ENCODE measurements around the gene SIRT3.

The SIRT3 gene

DNA sequence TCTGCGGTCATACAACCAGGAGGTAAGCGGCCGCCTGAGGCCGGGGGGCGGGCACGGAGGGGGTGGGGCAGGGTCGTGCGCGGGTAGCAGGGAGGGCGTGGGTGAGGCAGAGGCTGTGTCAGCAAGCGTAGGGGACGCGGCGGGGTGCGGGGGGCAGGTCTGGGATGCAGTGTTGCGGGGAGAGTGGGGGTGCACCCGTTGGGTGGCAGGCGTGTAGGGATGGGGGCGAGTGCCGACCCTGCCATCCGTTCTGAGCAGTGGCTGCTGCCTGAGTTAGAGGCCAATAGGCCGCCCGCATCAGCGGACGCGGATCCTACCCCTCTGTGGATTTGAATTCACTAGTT, 27.3 kb downstream of the SIRT3 start:
- CTCF ChIA-PET, result interaction anchor here (0.6 to 1.9 kb wide), 4 partner anchors 20 to 49 kb away, joined by 4 to 9 read pairs (median 6); no protein-coding TSS in a partner anchor
- no peaks in the 10 kb centered on the region for H3K4me1 ChIP-seq (ENCODE audit: control insufficient read depth, insufficient read depth, low read length)
- peak overlapping the region; percentile 4; the same call in 1 of the 2 replicates for H3K27ac ChIP-seq (ENCODE audit: extremely low read depth, low read depth, low read length)
- peak overlapping the region; percentile 83 for H3K4me3 ChIP-seq (ENCODE audit: low read depth, low read length)
- H3K36me3 ChIP-seq (ENCODE audit: control insufficient read depth in 2 of 2, insufficient read depth in 1 of 2, low read length in 2 of 2), result peaks cover 0 to 70% of the 10 kb centered on the region in 2 experiments; a peak in 1 of 3 replicates
- no peaks in the 10 kb centered on the region for H3K9me3 ChIP-seq (ENCODE audit: control insufficient read depth, insufficient read depth, low read depth, low read length)
- POLR2A ChIA-PET, result interaction anchor here (0.7 to 2.5 kb wide), 5 partner anchors 8 to 320 kb away, joined by 3 to 12 read pairs (median 4); no protein-coding TSS in a partner anchor
- TF ChIP-seq KLF16 (tag by site-specific recombination; IDR thresholded peaks at IDR 0.05) (no peak), ZNF426 (tag by site-specific recombination; IDR thresholded peaks at IDR 0.05) (no peak), TCF7L2 (IDR thresholded peaks at IDR 0.05; ENCODE audit: borderline replicate concordance, low read depth, low read length) (no peak), SALL2 (tag by site-specific recombination; IDR thresholded peaks at IDR 0.05; ENCODE audit: borderline replicate concordance) (no peak), ZNF223 (tag by site-specific recombination; IDR thresholded peaks at IDR 0.05) (no peak), ZNF747 (tag by site-specific recombination; IDR thresholded peaks at IDR 0.05) (no peak), ZNF366 (tag by site-specific recombination; conservative IDR thresholded peaks at IDR 0.05) (no peak), ZNF211 (tag by site-specific recombination; IDR thresholded peaks at IDR 0.05; ENCODE audit: low read depth) (no peak), ZNF518A (tag by site-specific recombination; conservative IDR thresholded peaks at IDR 0.05; ENCODE audit: low read depth) (no peak), ZNF433 (tag by site-specific recombination; IDR thresholded peaks at IDR 0.05; ENCODE audit: low read depth) (no peak), EGR2 (tag by site-specific recombination; IDR thresholded peaks at IDR 0.05; ENCODE audit: low read depth) (peak; percentile 61; the same call in 1 of the 2 replicates), ZNF837 (tag by site-specific recombination; IDR thresholded peaks at IDR 0.05) (no peak), KLF9 (tag by site-specific recombination; IDR thresholded peaks at IDR 0.05; ENCODE audit: low read depth) (peak; percentile 53; the same call in 1 of the 2 replicates), SP7 (tag by site-specific recombination; IDR thresholded peaks at IDR 0.05) (no peak), ZNF776 (tag by site-specific recombination; IDR thresholded peaks at IDR 0.05; ENCODE audit: borderline replicate concordance) (no peak), ZBTB20 (tag by site-specific recombination; IDR thresholded peaks at IDR 0.05) (no peak), ZNF701 (tag by site-specific recombination; IDR thresholded peaks at IDR 0.05) (no peak), ZBTB26 (tag by site-specific recombination; optimal IDR thresholded peaks at IDR 0.05) (peak; percentile 6), ZFHX2 (tag by site-specific recombination; conservative IDR thresholded peaks at IDR 0.05) (peak; percentile 78), KLF7 (tag by site-specific recombination; IDR thresholded peaks at IDR 0.05; ENCODE audit: borderline replicate concordance) (no peak), PBX3 (CRISPR knock-in tag; IDR thresholded peaks at IDR 0.05) (no peak), ZNF664 (tag by site-specific recombination; IDR thresholded peaks at IDR 0.05) (no peak)
- TF ChIP-seq, protein P1, sequence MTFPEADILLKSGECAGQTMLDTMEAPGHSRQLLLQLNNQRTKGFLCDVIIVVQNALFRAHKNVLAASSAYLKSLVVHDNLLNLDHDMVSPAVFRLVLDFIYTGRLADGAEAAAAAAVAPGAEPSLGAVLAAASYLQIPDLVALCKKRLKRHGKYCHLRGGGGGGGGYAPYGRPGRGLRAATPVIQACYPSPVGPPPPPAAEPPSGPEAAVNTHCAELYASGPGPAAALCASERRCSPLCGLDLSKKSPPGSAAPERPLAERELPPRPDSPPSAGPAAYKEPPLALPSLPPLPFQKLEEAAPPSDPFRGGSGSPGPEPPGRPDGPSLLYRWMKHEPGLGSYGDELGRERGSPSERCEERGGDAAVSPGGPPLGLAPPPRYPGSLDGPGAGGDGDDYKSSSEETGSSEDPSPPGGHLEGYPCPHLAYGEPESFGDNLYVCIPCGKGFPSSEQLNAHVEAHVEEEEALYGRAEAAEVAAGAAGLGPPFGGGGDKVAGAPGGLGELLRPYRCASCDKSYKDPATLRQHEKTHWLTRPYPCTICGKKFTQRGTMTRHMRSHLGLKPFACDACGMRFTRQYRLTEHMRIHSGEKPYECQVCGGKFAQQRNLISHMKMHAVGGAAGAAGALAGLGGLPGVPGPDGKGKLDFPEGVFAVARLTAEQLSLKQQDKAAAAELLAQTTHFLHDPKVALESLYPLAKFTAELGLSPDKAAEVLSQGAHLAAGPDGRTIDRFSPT (tag by site-specific recombination; IDR thresholded peaks at IDR 0.05), result 0 out of 2 replicates have a peak, but pooled peaks have one; percentile 10
- TF ChIP-seq, protein P2, sequence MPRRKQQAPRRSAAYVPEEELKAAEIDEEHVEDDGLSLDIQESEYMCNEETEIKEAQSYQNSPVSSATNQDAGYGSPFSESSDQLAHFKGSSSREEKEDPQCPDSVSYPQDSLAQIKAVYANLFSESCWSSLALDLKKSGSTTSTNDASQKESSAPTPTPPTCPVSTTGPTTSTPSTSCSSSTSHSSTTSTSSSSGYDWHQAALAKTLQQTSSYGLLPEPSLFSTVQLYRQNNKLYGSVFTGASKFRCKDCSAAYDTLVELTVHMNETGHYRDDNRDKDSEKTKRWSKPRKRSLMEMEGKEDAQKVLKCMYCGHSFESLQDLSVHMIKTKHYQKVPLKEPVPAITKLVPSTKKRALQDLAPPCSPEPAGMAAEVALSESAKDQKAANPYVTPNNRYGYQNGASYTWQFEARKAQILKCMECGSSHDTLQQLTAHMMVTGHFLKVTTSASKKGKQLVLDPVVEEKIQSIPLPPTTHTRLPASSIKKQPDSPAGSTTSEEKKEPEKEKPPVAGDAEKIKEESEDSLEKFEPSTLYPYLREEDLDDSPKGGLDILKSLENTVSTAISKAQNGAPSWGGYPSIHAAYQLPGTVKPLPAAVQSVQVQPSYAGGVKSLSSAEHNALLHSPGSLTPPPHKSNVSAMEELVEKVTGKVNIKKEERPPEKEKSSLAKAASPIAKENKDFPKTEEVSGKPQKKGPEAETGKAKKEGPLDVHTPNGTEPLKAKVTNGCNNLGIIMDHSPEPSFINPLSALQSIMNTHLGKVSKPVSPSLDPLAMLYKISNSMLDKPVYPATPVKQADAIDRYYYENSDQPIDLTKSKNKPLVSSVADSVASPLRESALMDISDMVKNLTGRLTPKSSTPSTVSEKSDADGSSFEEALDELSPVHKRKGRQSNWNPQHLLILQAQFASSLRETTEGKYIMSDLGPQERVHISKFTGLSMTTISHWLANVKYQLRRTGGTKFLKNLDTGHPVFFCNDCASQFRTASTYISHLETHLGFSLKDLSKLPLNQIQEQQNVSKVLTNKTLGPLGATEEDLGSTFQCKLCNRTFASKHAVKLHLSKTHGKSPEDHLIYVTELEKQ (tag by site-specific recombination; IDR thresholded peaks at IDR 0.05; ENCODE audit: borderline replicate concordance), result no peak
